ENCODE results near the gene PPIH. TPM values are rescaled to one million over a fixed set of nuclear protein-coding genes. Genes with fewer than 3 reads are reported as not detected.
A peak's percentile ranks its signal among the peaks of the same experiment; 100 is the strongest.
"Not testable (repeated sequence)": the region's sequence is repeated elsewhere in the genome, so short reads cannot be mapped to it uniquely, and the experiment has no call there.

The PPIH gene
- polyA plus RNA-seq, 1 donor (not counting 4 experiments of a cell fraction or from before 2014, with no cell fraction given): 94.1 TPM

DNA sequence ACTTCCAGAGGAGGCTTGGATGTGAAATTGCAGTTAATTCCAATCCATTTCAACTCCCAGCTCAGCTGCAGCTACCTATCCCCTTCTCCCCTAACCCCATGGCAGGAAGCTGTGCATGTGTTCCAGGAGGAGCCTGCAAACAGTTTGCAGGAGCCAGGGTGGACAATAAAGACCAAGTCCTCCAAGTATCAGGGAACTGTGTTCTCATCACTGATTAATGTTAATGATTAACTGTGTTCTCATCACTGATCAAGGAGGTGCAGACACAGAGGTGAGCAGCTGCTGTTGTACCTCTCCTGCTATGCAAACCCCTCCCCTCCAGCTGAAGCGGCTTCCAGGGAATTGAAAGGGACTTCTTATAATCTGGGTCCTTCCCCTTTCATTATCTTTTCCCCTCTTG lies 62.6 kb downstream of the PPIH start:
- Histone ChIP-seq H3K79me2 (ENCODE audit: control insufficient read depth, insufficient read depth, low read length) (no peaks in the 10 kb centered on the region), H3K4me2 (ENCODE audit: control insufficient read depth, extremely low read depth, insufficient read depth, low read depth, low read length) (no peak overlapping the region), H3K27ac (ENCODE audit: control insufficient read depth, insufficient read depth, low read length) (no peak overlapping the region), H3K4me3 (ENCODE audit: control insufficient read depth in 2 of 3, extremely low read depth in 1 of 3, insufficient read depth in 2 of 3, low read depth in 1 of 3, low read length in 3 of 3) (no peak overlapping the region), H3K9me3 (ENCODE audit: control insufficient read depth, low read depth, low read length) (no peaks in the 10 kb centered on the region), H3K27me3 (ENCODE audit: control insufficient read depth, extremely low read depth, insufficient read depth, low read length) (no peaks in the 10 kb centered on the region), H3K4me1 (ENCODE audit: control insufficient read depth, extremely low read depth, insufficient read depth, low read length) (peaks cover 4% of the 10 kb centered on the region), H3K9me1 (ENCODE audit: control insufficient read depth, extremely low read depth, insufficient read depth, low read length) (no peaks in the 10 kb centered on the region), H4K20me1 (ENCODE audit: control insufficient read depth, extremely low read depth, insufficient read depth, low read length) (no peaks in the 10 kb centered on the region), H2AFZ (ENCODE audit: control insufficient read depth, low read length) (no peak overlapping the region), H3K9ac (ENCODE audit: control insufficient read depth, extremely low read depth, insufficient read depth, low read length) (no peak overlapping the region), H3K36me3 (ENCODE audit: control insufficient read depth in 2 of 2, extremely low read depth in 1 of 2, insufficient read depth in 2 of 2, low read length in 2 of 2) (peaks cover 0 to 5% of the 10 kb centered on the region in 2 experiments)
- TF ChIP-seq CTCF (optimal IDR thresholded peaks at IDR 0.05 in 1 of 3, IDR thresholded peaks at IDR 0.05 in 1 of 3, conservative IDR thresholded peaks at IDR 0.05 in 1 of 3; ENCODE audit: extremely low read depth in 1 of 3, insufficient read depth in 2 of 3, low read length in 3 of 3): no peak
- TF ChIP-seq EZH2 (IDR thresholded peaks at IDR 0.05; ENCODE audit: low read length): no peak
- dilution Hi-C loops (cut with MboI; ENCODE audit: extremely low pct_ligation_motif_present, low sequenced_read_pairs): no loop called here
- DNase-seq (ENCODE audit: low read depth, low spot score): no peak
- peak; percentile 9 for FAIRE-seq

DNA sequence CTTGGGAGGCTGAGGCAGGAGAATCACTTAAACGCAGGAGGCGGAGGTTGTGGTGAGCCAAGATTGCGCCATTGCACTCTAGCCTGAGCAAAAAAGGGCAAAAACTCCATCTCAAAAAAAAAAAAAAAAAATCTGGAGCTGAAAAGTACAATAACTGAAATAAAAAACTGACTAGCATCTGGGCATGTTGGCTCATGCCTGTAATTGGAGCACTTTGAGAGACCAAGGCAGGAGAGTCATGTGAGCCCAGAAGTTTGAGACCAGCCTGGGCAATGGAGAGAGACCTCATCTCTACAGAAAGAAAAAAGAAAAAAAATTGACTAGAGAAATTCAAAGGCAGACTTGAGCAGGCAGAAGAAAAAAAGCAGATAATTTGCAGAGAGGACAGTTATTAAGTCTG lies 63.7 kb downstream of the PPIH start:
- Histone ChIP-seq H3K4me2 (ENCODE audit: control insufficient read depth, extremely low read depth, insufficient read depth, low read depth, low read length) (no peak overlapping the region), H3K4me1 (ENCODE audit: control insufficient read depth, extremely low read depth, insufficient read depth, low read length) (peaks cover 4% of the 10 kb centered on the region), H3K27me3 (ENCODE audit: control insufficient read depth, extremely low read depth, insufficient read depth, low read length) (no peaks in the 10 kb centered on the region), H3K9me3 (ENCODE audit: control insufficient read depth, low read depth, low read length) (no peaks in the 10 kb centered on the region), H2AFZ (ENCODE audit: control insufficient read depth, low read length) (no peak overlapping the region), H4K20me1 (ENCODE audit: control insufficient read depth, extremely low read depth, insufficient read depth, low read length) (no peaks in the 10 kb centered on the region), H3K79me2 (ENCODE audit: control insufficient read depth, insufficient read depth, low read length) (no peaks in the 10 kb centered on the region), H3K9ac (ENCODE audit: control insufficient read depth, extremely low read depth, insufficient read depth, low read length) (no peak overlapping the region), H3K9me1 (ENCODE audit: control insufficient read depth, extremely low read depth, insufficient read depth, low read length) (no peaks in the 10 kb centered on the region), H3K27ac (ENCODE audit: control insufficient read depth, insufficient read depth, low read length) (no peak overlapping the region), H3K36me3 (ENCODE audit: control insufficient read depth in 2 of 2, extremely low read depth in 1 of 2, insufficient read depth in 2 of 2, low read length in 2 of 2) (peaks cover 0 to 4% of the 10 kb centered on the region in 2 experiments), H3K4me3 (ENCODE audit: control insufficient read depth in 2 of 3, extremely low read depth in 1 of 3, insufficient read depth in 2 of 3, low read depth in 1 of 3, low read length in 3 of 3) (no peak overlapping the region)
- dilution Hi-C loops (cut with MboI; ENCODE audit: extremely low pct_ligation_motif_present, low sequenced_read_pairs): no loop called here
- DNase-seq (ENCODE audit: low read depth, low spot score) (no peak), FAIRE-seq (no peak)
- TF ChIP-seq CTCF (optimal IDR thresholded peaks at IDR 0.05 in 1 of 3, IDR thresholded peaks at IDR 0.05 in 1 of 3, conservative IDR thresholded peaks at IDR 0.05 in 1 of 3; ENCODE audit: extremely low read depth in 1 of 3, insufficient read depth in 2 of 3, low read length in 3 of 3) (no peak), EZH2 (IDR thresholded peaks at IDR 0.05; ENCODE audit: low read length) (no peak)

DNA sequence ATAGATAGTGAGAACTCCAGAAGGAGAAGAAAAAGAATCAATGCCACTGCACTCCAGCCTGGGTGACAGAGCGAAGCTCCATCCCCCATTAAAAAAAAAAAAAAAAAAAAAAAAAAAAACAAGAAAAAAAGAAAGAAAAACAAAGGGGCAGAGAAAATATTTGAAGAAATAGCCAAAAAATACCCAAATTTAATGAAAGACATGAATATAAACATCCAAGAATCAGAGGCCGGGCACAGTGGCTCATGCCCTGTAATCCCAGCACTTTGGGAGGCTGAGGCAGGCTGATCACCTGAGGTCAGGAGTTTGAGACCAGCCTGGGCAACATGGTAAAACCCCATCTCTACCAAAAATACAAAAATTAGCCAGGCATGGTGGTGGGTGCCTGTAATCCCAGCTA lies 64.2 kb downstream of the PPIH start:
- H3K36me3 ChIP-seq (ENCODE audit: control insufficient read depth in 2 of 2, extremely low read depth in 1 of 2, insufficient read depth in 2 of 2, low read length in 2 of 2); H4K20me1 ChIP-seq (ENCODE audit: control insufficient read depth, extremely low read depth, insufficient read depth, low read length); FAIRE-seq; H2AFZ ChIP-seq (ENCODE audit: control insufficient read depth, low read length); H3K4me3 ChIP-seq (ENCODE audit: control insufficient read depth in 2 of 3, extremely low read depth in 1 of 3, insufficient read depth in 2 of 3, low read depth in 1 of 3, low read length in 3 of 3); H3K9ac ChIP-seq (ENCODE audit: control insufficient read depth, extremely low read depth, insufficient read depth, low read length); H3K9me3 ChIP-seq (ENCODE audit: control insufficient read depth, low read depth, low read length); H3K27ac ChIP-seq (ENCODE audit: control insufficient read depth, insufficient read depth, low read length); H3K9me1 ChIP-seq (ENCODE audit: control insufficient read depth, extremely low read depth, insufficient read depth, low read length); H3K4me2 ChIP-seq (ENCODE audit: control insufficient read depth, extremely low read depth, insufficient read depth, low read depth, low read length); H3K79me2 ChIP-seq (ENCODE audit: control insufficient read depth, insufficient read depth, low read length); dilution Hi-C loops (cut with MboI; ENCODE audit: extremely low pct_ligation_motif_present, low sequenced_read_pairs); H3K4me1 ChIP-seq (ENCODE audit: control insufficient read depth, extremely low read depth, insufficient read depth, low read length); H3K27me3 ChIP-seq (ENCODE audit: control insufficient read depth, extremely low read depth, insufficient read depth, low read length); DNase-seq (ENCODE audit: low read depth, low spot score): not testable (repeated sequence)
